Activated CD4-positive, alpha-beta T cell treated with anti-CD3 and anti-CD28 coated beads for 48 hours (primary cell): ENCODE results near the gene PRIM1.
"Not testable (repeated sequence)": the region's sequence is repeated elsewhere in the genome, so short reads cannot be mapped to it uniquely, and the experiment has no call there.

Experiments used
- DNase-seq: peaks from one replicate; pipeline ENCODE4 v3.0.0-alpha.2; 2020

Gene PRIM1

DNA sequence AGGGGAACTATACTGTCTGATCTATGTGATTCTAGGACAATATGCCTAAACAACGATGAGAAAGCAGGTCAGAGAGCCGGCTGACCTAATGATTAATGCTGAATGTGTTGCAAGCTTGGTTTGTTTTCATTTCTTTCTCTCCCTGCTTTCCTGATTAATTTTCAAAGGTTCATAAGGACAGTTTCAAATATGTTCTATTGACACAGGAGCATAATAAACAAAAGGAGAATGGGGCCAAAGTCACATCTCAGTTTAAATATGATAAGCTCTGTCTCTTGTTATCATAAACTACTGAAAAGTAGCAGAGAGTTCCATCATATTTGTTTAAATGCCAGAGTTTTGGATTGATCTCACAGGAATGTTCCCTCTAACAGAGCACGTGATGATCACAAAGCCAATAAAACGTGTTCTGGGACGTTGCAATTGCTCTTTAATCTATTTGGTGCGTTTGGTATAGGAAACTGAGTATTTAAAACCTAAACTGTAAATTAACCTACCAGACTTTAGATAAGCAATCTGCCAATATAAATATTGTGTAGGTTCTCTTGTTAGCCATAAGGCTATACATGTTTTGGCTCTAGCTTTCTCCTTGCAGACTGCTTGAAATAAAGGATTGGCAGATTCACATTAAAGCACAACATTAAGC, 7.3 kb upstream of the PRIM1 start:
- no peak for DNase-seq

DNA sequence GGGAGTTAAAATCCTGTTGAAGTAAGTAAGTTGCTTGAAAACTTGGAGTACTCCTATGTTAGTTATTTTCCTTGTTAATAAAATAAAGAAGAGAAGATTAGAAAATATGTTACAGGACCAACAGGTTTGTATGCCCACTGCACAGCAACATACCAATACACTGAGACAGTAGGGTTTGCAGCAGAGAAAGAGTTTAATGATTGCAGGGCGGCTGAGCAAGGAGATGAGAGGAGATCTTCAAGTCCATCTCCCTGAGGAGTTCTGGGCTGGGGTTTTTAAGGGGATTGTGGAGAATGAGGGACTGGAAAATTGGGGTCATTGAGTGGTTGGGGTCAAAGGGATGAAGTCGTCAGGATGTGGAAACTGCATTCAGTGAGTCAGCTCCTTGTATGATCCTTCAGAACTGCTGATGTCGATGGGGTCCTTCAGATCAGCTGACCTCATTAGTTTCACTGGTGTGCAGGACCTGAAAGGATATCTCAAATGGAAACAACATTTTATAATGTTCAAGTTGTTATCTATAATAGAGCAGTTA, 6.7 kb upstream of the PRIM1 start:
- DNase-seq: no peak

DNA sequence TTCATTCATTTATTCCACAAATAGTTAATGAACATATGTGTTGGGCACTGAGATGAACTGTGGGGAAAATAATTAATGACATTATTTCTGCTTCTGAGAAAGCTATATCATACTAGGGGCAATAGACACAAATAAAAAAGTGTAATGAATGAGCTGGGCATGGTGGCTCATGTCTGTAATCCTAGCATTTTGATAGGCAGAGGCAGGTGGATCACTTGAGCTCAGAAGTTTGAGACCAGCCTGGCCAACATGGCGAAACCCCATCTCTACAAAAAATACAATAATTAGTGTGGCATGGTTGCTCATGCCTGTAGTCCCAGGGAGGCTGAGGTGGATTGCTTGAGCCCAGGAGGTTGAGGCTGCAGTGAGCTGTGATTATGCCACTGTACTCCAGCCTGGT, 5.8 kb upstream of the PRIM1 start:
- DNase-seq: not testable (repeated sequence)

DNA sequence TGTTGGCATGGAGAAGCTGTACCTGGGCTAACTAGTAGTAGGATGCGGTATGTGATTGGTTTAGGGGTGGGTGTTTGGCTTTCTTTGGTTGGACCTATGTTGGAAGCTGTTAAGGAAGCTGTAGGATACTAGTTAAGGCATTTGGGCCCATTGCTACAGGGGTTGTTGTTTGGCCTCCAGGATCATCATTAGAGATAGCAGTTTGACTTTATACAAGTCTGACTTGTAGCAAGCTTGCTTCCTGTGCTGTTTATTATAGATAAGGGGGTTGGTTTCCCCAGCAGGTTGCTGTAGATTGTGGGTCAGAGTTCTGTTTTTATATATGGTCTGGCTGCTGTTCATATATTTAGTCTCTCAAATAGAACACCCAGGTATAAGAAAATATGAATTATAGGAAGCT, 1.4 kb upstream of the PRIM1 start:
- DNase-seq: no peak

DNA sequence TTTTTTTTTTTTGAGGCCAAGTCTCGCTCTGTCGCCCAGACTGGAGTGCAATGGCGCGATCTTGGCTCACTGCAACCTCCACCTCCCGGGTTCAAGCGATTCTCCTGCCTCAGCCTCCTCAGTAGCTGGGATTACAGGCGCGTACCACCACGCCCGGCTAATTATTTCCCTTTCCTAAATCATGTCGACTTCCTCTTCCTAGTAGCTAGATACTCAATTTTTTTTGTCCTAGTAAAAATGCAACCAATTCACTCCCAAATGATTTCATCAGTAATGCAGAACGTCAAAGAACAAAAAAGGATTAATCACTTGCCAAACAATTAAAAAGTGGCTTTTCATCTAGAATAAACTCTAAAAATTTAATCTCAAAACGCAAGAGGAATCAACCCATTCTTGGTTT, 1.5 kb downstream of the PRIM1 start:
- not testable (repeated sequence) for DNase-seq

DNA sequence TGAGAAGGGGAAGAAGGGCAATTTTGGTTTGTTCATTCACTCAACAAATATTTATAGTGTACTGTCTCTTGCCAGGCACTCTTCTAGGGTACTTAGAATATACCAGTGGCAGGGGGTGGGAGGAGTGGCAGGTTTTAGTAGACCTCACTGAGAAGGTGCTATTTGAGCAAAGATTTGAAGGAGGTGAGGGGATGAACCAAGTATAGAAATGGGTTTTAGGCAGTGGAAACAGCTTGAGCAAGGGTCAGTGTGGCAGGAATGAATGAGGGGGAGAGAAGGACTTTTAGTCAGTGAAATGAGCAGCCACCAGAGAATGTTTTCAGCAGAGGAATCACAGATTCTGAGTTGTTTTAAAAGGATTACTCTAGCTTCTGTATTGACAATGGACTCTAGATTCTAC, 2.3 kb downstream of the PRIM1 start:
- no peak for DNase-seq

DNA sequence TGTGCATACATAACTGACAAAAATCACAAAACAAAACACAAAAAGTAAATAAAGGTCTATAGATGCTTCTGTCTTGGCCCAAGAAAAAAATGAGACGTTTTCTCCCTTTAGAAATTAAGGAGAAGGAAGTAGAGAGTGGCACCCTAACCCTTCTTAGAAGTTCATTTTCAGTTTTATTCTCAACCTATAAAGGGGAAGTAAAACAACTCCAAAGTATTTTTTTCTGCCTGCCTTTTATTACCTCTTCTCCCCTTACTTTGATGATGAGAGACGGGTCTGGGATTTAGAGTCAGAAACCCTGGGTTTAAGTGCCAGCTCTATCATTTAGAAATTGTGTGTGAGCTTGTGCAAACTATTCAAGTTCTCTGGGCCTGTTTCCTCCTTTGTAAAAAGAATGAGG, 2.8 kb downstream of the PRIM1 start:
- DNase-seq: no peak

DNA sequence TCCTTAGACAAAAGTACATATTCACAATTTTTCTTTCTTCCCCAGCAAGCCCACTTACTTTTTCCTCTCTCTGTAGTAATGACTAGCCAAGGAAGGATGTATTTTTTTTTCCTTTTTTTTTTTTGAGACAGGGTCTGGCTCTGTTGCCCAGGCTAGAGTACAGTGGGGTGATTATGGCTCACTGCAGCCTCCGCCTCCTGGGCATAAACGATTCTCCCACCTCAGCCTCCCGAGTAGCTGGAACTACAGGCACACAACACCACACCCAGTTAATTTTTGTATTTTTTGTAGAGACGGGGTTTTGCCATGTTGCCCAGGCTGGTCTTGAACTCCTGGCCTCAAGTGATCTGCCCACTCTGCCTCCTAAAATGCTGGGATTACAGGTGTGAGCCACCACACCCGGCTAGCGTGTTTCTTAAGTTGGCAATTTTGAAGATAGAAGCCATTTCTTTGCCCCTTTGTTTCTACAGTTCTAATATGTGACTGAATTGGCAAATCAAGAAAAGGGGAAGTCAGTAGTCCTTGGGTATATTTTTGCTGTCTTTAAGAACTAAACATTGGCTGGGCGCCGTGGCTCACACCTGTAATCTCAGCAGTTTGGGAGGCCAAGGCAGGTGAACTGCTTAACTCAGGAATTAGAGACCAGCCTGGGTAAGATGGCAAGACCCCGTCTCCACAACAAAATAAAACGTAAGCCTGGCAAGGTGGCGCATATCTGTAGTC, 23.8 kb downstream of the PRIM1 start:
- DNase-seq: no peak

DNA sequence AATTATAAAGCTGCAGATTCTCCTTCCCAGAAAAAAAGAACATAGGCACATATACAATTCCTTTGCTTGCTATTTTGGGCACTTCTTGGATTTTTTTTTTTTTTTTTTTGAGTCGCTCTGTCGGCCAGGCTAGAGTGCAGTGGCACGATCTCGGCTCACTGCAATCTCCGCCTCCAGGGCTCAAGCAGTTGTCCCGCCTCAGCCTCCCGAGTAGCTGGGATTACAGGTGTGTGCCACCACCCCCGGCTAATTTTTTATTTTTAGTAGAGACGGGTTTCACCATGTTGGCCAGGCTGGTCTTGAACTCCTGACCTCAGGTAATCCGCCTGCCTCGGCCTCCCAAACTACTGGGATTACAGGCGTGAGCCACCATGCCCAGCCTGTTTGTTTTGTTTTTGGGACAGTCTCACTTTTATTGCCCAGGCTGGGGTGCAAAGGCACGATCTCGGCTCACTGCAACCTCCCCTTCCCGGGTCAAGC, 25.9 kb downstream of the PRIM1 start:
- not testable (repeated sequence) for DNase-seq

DNA sequence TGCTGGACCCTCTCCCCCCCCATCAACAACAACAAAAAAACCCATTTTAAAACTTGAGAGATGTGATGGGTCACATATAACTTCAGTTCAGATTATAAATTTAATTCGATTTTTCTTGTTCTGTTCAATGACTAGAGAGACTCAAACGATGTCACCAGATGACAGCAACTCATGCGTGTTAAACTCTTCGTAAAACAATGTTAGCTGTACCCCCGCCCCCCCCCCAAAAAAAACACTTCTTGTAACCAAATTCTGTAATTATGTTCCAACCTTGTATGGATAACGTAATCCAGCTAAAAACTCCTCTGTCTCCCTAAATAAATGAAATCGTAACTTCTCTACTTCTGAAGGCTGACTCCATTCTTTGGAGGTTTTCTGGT, 26.4 kb downstream of the PRIM1 start:
- DNase-seq: no peak

DNA sequence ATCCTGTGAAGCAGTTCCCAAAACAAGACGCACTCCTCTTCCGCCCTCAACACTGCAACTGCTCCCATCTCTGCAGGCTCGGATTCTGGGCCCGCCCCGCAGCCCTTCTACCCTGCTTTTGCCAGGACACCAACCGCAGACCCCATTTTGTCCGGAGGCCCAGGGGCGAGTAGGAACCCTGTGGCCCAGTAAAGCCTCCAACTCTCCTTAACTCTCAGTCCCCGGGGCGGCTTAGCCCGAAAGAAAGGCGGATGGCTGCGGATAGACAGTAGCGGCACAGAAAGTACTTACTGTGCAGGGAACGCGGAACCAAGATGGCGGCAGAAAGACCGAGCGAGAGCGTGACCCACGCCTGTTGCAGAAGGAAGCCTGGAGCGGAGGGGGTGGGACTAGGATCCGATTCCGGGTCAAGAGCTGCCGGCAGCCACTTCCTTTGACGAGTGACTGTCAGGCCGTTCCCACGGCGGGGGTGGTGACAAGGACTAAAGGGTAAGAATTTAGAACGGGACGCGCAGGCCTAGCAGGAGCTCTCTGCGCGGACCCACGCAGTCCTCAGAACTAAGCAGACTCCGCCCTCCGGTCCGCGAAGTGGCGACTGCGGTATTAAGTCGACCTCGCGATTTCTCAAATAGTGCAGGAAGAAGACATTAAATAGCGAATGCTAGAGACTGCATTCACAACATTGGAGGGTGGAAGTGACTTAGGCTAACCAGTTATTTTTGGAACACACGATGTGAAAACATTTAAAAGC, 27.0 kb downstream of the PRIM1 start, which contains the start of gene NACA:
NACA (minus strand) TSS at position 328 of the 751 bp plus-strand sequence. CDS start 778 bp downstream, outside the sequence.
- peak; percentile 100 for DNase-seq

DNA sequence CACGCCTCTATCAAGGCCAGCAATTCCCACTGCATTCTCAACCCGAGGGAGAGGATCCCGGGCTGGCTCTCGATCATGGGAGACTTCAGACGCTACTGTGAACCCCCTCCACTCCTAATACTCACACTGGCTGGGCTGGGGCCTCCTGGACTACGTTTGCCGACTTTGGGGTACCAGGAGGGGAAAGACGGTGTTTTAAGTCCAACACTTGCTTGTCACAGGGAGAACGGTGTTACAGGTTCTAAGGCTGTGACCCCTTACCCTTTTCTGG, 27.5 kb downstream of the PRIM1 start:
- DNase-seq: no peak

- DNase-seq: peak; percentile 38
Observed at GRCh38 chr12:56723889-56724700, 28.0 kb downstream of the PRIM1 start.

DNA sequence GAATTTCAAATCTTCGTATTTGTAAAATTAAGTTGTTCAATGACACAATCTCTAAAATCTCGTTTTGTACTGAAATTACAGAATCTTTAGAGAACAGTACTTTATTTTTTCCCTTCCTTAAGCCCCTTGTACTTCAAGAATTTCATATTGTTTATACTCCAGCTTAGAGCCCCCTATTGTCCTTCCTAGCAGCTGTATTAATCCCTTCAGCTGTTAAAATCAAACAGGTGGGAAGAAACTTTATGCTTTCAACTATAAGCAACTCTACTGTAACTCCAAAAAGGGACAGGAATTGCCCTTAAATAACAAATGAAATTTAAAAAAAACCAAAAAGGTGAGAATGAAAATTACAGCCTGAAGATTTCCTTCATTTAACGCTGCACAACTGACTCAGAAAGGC, 28.8 kb downstream of the PRIM1 start:
- no peak for DNase-seq

DNA sequence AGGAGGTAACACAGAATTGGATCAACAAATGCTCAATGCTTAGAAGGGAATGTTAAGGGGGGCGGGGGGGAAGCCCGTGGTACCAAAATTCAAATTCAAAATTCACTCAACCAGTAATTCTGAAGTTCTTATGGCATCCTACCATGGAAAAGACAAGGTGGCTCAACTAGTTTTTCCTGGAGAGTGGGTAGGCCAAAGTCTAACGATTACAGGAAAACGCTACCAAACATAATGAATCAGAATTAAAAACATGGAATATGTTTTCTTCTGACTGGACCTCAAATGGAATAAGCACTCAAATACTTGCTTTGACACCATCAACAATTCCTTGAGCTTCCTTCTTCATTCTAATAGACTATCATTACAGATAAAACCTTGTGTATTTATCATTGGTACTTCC, 29.3 kb downstream of the PRIM1 start:
- DNase-seq: no peak

DNA sequence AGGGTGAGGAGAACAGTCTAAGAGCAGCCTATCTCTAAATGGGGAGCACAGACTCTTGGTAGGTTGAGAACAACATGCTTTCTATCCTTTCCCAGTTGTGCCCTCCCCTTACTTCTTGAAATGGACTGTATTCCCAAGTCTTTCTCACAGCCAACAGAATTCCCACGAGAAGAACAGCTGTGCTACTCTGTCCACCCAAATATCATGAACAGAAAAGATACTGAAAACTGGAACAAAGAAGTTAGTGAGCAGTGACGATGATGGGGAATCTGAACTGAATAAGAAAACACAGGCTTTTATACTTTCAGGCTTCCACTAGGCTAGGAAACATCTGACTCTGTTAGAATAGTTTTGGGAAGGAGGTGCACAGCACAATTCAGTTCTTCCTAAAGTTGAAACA, 30.4 kb downstream of the PRIM1 start:
- no peak for DNase-seq

GRCh38 chr12:56721216-56721615, 30.9 kb downstream of the PRIM1 start:
- DNase-seq: no peak

DNA sequence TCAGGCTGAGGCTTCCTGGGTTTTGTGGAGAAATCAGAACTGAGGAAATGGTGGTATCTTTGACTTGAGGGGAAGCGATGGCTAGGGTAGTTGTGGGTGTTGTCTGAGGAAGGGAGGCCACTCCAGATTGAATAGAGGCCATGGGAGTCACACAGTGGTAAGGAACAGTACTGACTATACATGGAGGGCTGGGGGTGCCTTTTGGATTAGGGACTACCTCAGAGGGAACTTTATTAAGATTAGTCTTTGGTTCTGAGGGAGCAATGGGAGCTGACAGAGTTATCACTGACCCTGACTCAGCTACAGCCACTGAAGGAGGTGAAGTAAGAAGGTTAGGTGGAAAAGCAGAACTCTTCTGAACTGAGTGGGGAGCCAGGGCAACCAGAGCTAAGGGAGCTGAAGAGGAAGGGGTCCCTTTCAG, 31.4 kb downstream of the PRIM1 start:
- DNase-seq: no peak

GRCh38 chr12:56719056-56719455, 33.1 kb downstream of the PRIM1 start:
- no peak for DNase-seq

- no peak for DNase-seq
Observed at GRCh38 chr12:56718636-56719035, 33.5 kb downstream of the PRIM1 start.

DNA sequence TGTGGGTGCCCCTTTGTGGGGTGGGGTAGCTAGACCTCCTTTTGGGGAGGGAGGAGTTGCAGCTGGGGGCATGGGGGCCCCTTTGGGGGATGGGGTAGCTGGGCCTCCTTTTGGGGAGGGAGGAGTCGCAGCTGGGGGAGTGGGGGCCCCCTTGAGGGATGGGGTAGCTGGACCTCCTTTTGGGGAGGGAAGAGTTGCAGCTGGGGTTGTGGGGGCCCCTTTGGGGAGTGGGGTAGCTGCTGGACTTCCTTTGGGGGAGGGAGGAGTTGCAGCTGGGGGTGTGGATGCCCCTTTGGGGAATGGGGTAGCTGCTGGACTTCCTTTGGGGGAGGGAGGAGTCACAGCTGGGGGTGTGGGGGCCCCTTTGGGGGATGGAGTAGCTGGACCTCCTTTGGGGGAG, 34.0 kb downstream of the PRIM1 start:
- DNase-seq: no peak

DNA sequence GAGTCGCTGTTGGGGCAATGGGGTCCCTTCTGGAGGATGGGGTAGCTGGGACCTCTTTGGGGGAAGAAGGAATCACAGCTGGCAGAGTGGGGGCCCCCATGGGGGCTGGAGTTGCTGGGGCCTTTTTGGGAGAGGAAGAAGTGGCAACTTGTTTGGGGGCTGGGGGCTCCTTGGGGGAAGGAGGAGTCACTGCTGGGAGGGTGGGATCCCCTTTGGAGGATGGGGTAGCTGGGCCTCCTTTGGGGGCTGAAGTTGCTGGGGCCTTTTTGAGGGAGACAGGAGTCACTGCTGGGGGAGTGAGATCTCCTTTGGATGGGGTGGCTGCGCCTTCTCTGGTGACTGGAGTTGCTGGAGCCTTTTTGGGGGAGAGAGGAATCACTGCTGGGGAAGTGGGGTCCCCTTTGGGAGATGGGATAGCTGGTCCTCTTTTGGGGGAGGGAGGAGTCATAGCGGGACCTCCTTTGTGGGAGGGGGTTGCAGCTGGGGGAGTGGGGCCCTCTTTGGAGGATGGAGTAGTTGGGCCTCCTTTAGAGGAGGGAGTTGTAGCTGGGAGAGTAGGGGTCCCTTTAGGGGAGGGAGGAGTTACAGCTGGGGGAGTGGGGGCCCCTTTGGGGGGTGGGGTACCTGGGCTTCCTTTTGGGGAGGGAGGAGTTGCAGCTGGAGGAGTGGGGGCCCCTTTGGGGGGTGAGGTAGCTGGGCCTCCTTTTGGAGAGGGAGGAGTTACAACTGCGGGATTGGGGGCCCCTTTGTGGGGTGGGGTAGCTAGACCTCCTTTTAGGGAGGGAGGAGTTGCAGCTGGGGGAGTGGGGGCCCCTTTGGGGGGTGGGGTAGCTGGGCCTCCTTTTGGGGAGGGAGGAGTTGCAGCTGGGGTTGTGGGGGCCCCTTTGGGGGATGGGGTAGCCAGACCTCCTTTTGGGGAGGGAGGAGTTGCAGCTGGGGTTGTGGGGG, 34.9 kb downstream of the PRIM1 start:
- DNase-seq: no peak
